Heart left ventricle (tissue), 16 donors: ENCODE measurements around the gene FKBP8. TPM values are rescaled to one million over a fixed set of nuclear protein-coding genes. Genes with fewer than 3 reads are reported as not detected.
A peak's percentile ranks its signal among the peaks of the same experiment; 100 is the strongest.

ENCODE experiments used
- ATAC-seq, 4 donors: fragments of 200-7000 bp; cut with Tn5 transposase; one replicate each; pipeline ENCODE4 v1.9.1; 2020 to 2022; ENCODE audit warnings: moderate library complexity in 4 of 4, mild to moderate bottlenecking in 3 of 4, moderate number of reproducible peaks in 1 of 4
- DNase-seq, 5 donors: peaks; one replicate each; pipeline ENCODE4 v3.0.0-alpha.2; 2020
- H3K27ac ChIP-seq, 12 donors: fragments of 200-600 bp; sonication (generic) in 4 of 12; one replicate each; pipeline versions ENCODE4 v1.5.0 to v1.8.0; 2016 to 2022; ENCODE audit warnings: mild to moderate bottlenecking in 2 of 12
- H3K27me3 ChIP-seq, 9 donors: fragments of 200-600 bp; sonication (generic) in 2 of 9; one replicate each; pipeline versions ENCODE4 v1.5.1 to v1.8.0; 2016 to 2022; ENCODE audit warnings: mild to moderate bottlenecking in 3 of 9
- H3K36me3 ChIP-seq, 9 donors: fragments of 200-600 bp; sonication (generic) in 2 of 9; one replicate each; pipeline versions ENCODE4 v1.5.0 to v1.8.0; 2018 to 2022; ENCODE audit warnings: mild to moderate bottlenecking in 2 of 9
- H3K4me1 ChIP-seq, 12 donors: fragments of 200-600 bp; sonication (generic) in 4 of 12; one replicate each; pipeline versions ENCODE4 v1.5.0 to v1.8.0; 2016 to 2022; ENCODE audit warnings: mild to moderate bottlenecking in 3 of 12
- H3K4me3 ChIP-seq, 12 donors: fragments of 200-600 bp; sonication (generic) in 4 of 12; one replicate each; pipeline versions ENCODE4 v1.5.0 to v1.8.0; 2017 to 2022; ENCODE audit warnings: mild to moderate bottlenecking in 9 of 12, moderate library complexity in 4 of 12
- H3K9me3 ChIP-seq, 12 donors: fragments of 200-600 bp; sonication (generic) in 4 of 12; one replicate each; pipeline versions ENCODE4 v1.5.0 to v1.8.0; 2016 to 2022; ENCODE audit warnings: mild to moderate bottlenecking in 1 of 12
- POLR2A ChIP-seq, 2 donors: fragments of 450-650 bp; IDR thresholded peaks; one replicate each; pipeline ENCODE4 v1.6.1; 2017; ENCODE audit warnings: antibody characterized with exemption in 2 of 2, mild to moderate bottlenecking in 2 of 2, moderate library complexity in 2 of 2
- WGBS, 4 donors: extraction: QIAGEN DNeasy Blood & Tissue Kit in 2 of 4; methylation state at CpG; one replicate each; pipeline versions ENCODE4 v1.1.5 to v1.1.7; 2013 to 2018; 5-methylcytosine and 5-hydroxymethylcytosine counted together
- intact Hi-C, 10 donors: fragments of 100-400 bp; cut with DNase I; formaldehyde crosslinking; loops; one replicate each; pipeline versions ENCODE4 v1.11.1 to v1.14.2; 2022
- polyA plus RNA-seq, 2 donors: library from polyadenylated mRNA; stranded (reverse); fragments of 200-250 nt; gene quantifications; one replicate each; pipeline ENCODE4 v1.2.3, GENCODE V29; 2013
- total RNA-seq, 9 donors: library from RNA; depleted of rRNA in 2 of 9; stranded (reverse); fragments of >200 nt in 2 of 9; fragmentation: NEBNext Ultra II Directional in 3 of 9; extraction: Animal tissue kit (Norgen Biotek cat#: 25700) in 3 of 9; gene quantifications; one replicate each; pipeline versions ENCODE4 v1.1.0 to v1.2.4, GENCODE V29; 2016 to 2023
- TF ChIP-seq, protein P1 (sequence below), 12 donors: fragments of 200-600 bp; sonication (generic) in 4 of 12; IDR thresholded peaks; one replicate each; pipeline versions ENCODE4 v1.5.0 to v1.8.0; 2018 to 2022; ENCODE audit warnings: antibody characterized with exemption in 12 of 12, mild to moderate bottlenecking in 5 of 12
- donor health status: ischemic (EF 13 %, LVEDD 7.1; RV severe dilation, severe dysfunction).
- donor health status: healthy with polysubstance abuse.
- donor health status: DM: no; HTN: yes; CAD: no.
- donor health status: DM: no; HTN: no; CAD: no.
- donor health status: ischemic (EF 25% LVEDD 6.9; RV normal size, moderate dysfunction).
- donor health status: ischemic (EF 25% LVEDD 5.7; RV mildly dilated, moderate dysfunction).
- donor health status: healthy.
- donor health status: DM: yes; HTN: yes; CAD: no.
- donor health status: ischemic (EF 35%, LVEDD 5.7; RV mildly dilated, moderate dysfunction).
- donor health status: nonischemic (EF 11% LVEDD 7.7; RV severe dilation, severe dysfunction).
- donor health status: DM: yes; HTN: yes; CAD: no.
- donor health status: PGD.
- donor health status: ischemic (EF 29% LVEDD 5.4; RV normal size, mild dysfunction).
- donor health status: nonischemic (EF 23%, LVEDD 6.1; RV moderate dilation, normal function).

Gene FKBP8
- total and polyA plus RNA-seq, 11 donors = 136 to 353 (median 157) TPM

GRCh38 chr19:18487576-18488402, 55.6 kb downstream of the FKBP8 start:
- no peak overlapping the region for H3K4me3 ChIP-seq
- H3K9me3 ChIP-seq = no peaks in the 10 kb centered on the region
- WGBS, 4 donors = 82 to 87% (median 85%) methylated on average over 15 to 17 of the region's 17 CpGs
- H3K27ac ChIP-seq = peak overlapping the region in 1 of 12 donors; percentile 42
- ATAC-seq (no peak), DNase-seq (no peak)
- intact Hi-C loops = loop anchor here in 1 of 10 donors (10.0 kb wide), 1 partner anchor 67 kb away; the partner anchor contains the start of gene KXD1
- no peak for TF ChIP-seq POLR2A (IDR thresholded peaks at IDR 0.05)
- TF ChIP-seq, protein P1, sequence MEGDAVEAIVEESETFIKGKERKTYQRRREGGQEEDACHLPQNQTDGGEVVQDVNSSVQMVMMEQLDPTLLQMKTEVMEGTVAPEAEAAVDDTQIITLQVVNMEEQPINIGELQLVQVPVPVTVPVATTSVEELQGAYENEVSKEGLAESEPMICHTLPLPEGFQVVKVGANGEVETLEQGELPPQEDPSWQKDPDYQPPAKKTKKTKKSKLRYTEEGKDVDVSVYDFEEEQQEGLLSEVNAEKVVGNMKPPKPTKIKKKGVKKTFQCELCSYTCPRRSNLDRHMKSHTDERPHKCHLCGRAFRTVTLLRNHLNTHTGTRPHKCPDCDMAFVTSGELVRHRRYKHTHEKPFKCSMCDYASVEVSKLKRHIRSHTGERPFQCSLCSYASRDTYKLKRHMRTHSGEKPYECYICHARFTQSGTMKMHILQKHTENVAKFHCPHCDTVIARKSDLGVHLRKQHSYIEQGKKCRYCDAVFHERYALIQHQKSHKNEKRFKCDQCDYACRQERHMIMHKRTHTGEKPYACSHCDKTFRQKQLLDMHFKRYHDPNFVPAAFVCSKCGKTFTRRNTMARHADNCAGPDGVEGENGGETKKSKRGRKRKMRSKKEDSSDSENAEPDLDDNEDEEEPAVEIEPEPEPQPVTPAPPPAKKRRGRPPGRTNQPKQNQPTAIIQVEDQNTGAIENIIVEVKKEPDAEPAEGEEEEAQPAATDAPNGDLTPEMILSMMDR (IDR thresholded peaks at IDR 0.05) = no peak
- no peaks in the 10 kb centered on the region for H3K27me3 ChIP-seq
- H3K4me1 ChIP-seq = peaks cover 9 to 85% (median 64%) of the 10 kb centered on the region in 12 donors
- H3K36me3 ChIP-seq = peaks cover 0 to 7% (median 0%) of the 10 kb centered on the region in 9 donors

DNA sequence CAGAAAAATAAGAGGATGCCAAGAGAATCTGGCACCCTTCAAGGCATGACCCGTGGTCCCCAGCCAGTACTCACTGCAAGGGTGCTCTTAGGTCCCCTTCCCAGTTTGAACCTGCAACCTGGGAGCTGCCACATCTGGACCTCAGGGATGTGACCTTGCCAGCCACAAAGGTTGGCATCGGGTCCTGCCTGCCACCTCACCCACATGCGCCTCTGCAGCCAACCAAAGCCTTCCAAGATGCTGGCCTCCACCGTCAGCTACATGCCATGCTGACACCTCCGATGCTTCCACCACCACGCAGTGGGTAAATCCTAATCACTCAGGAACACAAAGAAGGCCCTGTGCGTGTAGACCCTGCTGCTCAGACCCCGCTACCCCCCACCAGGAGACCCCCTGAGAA, 56.6 kb downstream of the FKBP8 start:
- intact Hi-C loops = loop anchor here in 1 of 10 donors (10.0 kb wide), 1 partner anchor 68 kb away; the partner anchor contains the start of gene KXD1
- WGBS, 4 donors = 83 to 91% (median 90%) methylated on average over 8 of the region's 8 CpGs
- Histone ChIP-seq H3K9me3 (no peaks in the 10 kb centered on the region), H3K27me3 (no peaks in the 10 kb centered on the region), H3K4me3 (no peak overlapping the region), H3K27ac (peak overlapping the region in 3 of 12 donors; percentile 56 to 77 (median 74)), H3K36me3 (peaks cover 0 to 3% (median 0%) of the 10 kb centered on the region in 9 donors), H3K4me1 (peaks cover 9 to 80% (median 56%) of the 10 kb centered on the region in 12 donors)
- no peak for TF ChIP-seq POLR2A (IDR thresholded peaks at IDR 0.05)
- TF ChIP-seq, protein P1 (IDR thresholded peaks at IDR 0.05) = no peak
- DNase-seq (no peak), ATAC-seq (no peak)

DNA sequence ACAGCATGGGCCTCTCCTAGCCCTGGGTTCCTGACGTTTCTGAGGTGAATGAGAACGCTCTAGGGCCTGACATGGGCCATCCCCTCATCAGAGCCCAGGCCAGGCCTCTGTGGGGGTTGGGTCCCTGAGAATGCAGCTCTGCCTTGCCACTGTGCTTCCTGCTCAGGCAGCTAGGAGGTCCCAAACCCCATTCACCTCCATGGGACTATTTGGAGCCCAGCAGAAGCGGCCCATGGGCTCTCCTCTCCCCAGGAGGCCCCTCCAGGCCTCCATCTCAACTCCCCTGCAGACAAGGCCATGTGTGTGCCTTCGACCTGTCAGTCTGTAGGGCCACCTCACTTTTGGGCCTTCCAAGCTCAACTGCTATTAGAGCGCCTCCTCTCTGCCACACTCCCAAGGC, 58.4 kb downstream of the FKBP8 start:
- Histone ChIP-seq H3K4me1 (peaks cover 13 to 93% (median 62%) of the 10 kb centered on the region in 12 donors), H3K27me3 (no peaks in the 10 kb centered on the region), H3K36me3 (no peaks in the 10 kb centered on the region), H3K4me3 (no peak overlapping the region), H3K9me3 (no peaks in the 10 kb centered on the region), H3K27ac (peak overlapping the region in 1 of 12 donors; percentile 2)
- intact Hi-C loops = loop anchor here in 2 of 10 donors (5.0 to 10.0 kb wide), 2 partner anchors 32 to 70 kb away; partner anchors contain the start of gene KXD1 (in 1 of the 2)
- TF ChIP-seq, protein P1 (IDR thresholded peaks at IDR 0.05) = no peak
- TF ChIP-seq POLR2A (IDR thresholded peaks at IDR 0.05) = no peak
- 94 to 98% (median 96%) methylated on average over 4 to 5 of the region's 5 CpGs for WGBS, 4 donors
- ATAC-seq (no peak), DNase-seq (no peak)
